Ishikawa (cell line): ENCODE measurements around the gene GUSB.

Source experiments
- CEBPB ChIP-seq: IDR thresholded peaks from 2 replicates; pipeline ENCODE4 v1.6.1; 2012
- CREB1 ChIP-seq: IDR thresholded peaks from 2 replicates; pipeline ENCODE4 v1.6.1; 2012; ENCODE audit warnings: low read depth
- EGR1 ChIP-seq: IDR thresholded peaks from 2 replicates; pipeline ENCODE4 v1.6.1; 2012
- EP300 ChIP-seq: IDR thresholded peaks from 2 replicates; pipeline ENCODE4 v1.6.1; 2012; ENCODE audit warnings: borderline replicate concordance
- FOXM1 ChIP-seq: IDR thresholded peaks from 2 replicates; pipeline ENCODE4 v1.6.1; 2012; ENCODE audit warnings: low read depth, borderline replicate concordance
- MAX ChIP-seq: IDR thresholded peaks from 2 replicates; pipeline ENCODE4 v1.6.1; 2012
- NFIC ChIP-seq: IDR thresholded peaks from 2 replicates; pipeline ENCODE4 v1.6.1; 2012
- RAD21 ChIP-seq: IDR thresholded peaks from 2 replicates; pipeline ENCODE4 v1.6.1; 2012; ENCODE audit warnings: low read depth
- TAF1 ChIP-seq: IDR thresholded peaks from 2 replicates; pipeline ENCODE4 v1.6.1; 2012; ENCODE audit warnings: low read depth, mild to moderate bottlenecking
- TCF12 ChIP-seq: IDR thresholded peaks from 2 replicates; pipeline ENCODE4 v1.6.1; 2012; ENCODE audit warnings: low read depth
- TEAD4 ChIP-seq: IDR thresholded peaks from 2 replicates; pipeline ENCODE4 v1.6.1; 2012
- USF1 ChIP-seq: IDR thresholded peaks from 2 replicates; pipeline ENCODE4 v1.6.1; 2012
- YY1 ChIP-seq: IDR thresholded peaks from 2 replicates; pipeline ENCODE4 v1.6.1; 2012; ENCODE audit warnings: low read depth
- ZBTB7A ChIP-seq: IDR thresholded peaks from 2 replicates; pipeline ENCODE4 v1.6.1; 2012; ENCODE audit warnings: low read depth
- TF ChIP-seq, protein P1 (sequence below): IDR thresholded peaks from 2 replicates; pipeline ENCODE4 v1.6.1; 2012; ENCODE audit warnings: low read depth, mild to moderate bottlenecking

GUSB gene

GRCh38 chr7:65972976-65973375 lies 9.0 kb downstream of the GUSB start:
- no peak for TF ChIP-seq NFIC
- no peak for TF ChIP-seq CEBPB

DNA sequence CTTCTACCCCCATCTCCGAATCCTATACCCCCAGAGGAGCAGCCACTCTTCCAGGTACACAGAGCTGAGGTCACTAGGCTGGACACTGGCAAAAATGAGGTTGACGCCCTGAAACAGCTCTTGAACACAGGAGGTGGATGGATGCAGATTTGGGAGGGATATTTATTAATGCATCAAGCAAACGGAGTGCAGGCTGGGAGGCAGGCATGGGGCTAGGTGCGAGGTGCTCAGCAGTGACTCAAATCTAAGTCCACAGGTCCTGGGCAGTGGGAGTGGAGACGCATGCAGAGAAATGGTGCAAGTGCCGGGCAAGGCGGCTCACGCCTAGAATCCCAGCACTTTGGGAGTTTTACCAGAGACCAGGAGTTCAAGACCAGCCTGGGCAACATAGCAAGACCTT lies 11.0 kb downstream of the GUSB start:
- TF ChIP-seq NFIC (no peak), MAX (no peak), ZBTB7A (no peak), EGR1 (no peak), TEAD4 (no peak), TAF1 (no peak), TCF12 (no peak), CREB1 (no peak), USF1 (no peak), FOXM1 (no peak), YY1 (no peak), EP300 (no peak), RAD21 (no peak), CEBPB (no peak)
- TF ChIP-seq, protein P1, sequence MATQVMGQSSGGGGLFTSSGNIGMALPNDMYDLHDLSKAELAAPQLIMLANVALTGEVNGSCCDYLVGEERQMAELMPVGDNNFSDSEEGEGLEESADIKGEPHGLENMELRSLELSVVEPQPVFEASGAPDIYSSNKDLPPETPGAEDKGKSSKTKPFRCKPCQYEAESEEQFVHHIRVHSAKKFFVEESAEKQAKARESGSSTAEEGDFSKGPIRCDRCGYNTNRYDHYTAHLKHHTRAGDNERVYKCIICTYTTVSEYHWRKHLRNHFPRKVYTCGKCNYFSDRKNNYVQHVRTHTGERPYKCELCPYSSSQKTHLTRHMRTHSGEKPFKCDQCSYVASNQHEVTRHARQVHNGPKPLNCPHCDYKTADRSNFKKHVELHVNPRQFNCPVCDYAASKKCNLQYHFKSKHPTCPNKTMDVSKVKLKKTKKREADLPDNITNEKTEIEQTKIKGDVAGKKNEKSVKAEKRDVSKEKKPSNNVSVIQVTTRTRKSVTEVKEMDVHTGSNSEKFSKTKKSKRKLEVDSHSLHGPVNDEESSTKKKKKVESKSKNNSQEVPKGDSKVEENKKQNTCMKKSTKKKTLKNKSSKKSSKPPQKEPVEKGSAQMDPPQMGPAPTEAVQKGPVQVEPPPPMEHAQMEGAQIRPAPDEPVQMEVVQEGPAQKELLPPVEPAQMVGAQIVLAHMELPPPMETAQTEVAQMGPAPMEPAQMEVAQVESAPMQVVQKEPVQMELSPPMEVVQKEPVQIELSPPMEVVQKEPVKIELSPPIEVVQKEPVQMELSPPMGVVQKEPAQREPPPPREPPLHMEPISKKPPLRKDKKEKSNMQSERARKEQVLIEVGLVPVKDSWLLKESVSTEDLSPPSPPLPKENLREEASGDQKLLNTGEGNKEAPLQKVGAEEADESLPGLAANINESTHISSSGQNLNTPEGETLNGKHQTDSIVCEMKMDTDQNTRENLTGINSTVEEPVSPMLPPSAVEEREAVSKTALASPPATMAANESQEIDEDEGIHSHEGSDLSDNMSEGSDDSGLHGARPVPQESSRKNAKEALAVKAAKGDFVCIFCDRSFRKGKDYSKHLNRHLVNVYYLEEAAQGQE: no peak

- TF ChIP-seq EP300: no peak
- no peak for TF ChIP-seq MAX
- TF ChIP-seq YY1: no peak
These were observed 13.5 kb downstream of the GUSB start for GRCh38 chr7:65968256-65969185.

GRCh38 chr7:65967361-65968155 lies 14.5 kb downstream of the GUSB start:
- no peak for TF ChIP-seq CREB1
- no peak for TF ChIP-seq RAD21
- TF ChIP-seq FOXM1: no peak

DNA sequence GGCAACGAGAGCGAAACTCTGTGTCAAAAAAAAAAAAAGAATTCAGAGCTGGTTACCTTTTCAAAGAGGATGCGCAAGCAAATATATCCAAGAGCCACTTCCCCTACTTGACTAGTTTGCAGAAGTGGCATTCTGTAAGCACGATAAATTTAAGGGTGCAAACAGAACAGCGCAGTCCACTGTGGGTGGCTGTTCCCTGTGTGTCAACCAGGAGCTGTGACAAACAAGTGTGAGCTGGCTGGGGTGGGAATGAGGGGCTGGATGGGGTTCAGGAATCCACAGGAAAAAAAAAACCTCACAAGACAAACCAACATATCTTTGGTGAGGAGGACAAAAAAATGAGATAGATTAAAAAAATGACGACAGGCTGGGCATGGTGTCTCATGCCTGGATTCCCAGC lies 15.9 kb downstream of the GUSB start:
- TF ChIP-seq TCF12 (no peak), ZBTB7A (no peak)

DNA sequence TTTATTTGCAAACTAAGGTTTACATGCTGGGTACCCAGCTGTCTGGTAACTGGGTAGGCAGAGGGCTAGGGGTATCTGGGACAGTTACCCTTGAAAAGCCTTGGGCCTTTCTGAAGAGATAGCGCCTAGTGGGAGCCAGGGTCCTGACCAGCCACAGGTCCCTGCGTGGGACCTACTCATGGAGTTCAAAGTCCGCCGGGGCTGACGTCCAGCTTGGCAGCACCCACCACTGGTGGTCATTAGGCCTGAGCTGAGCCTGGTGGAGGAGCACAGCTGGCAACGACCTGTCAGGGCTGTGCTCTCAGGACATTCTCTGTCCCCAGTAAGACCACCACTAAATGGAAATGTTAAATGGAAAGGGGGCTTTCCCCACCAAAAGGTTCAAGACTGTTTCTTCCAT lies 20.0 kb downstream of the GUSB start:
- TF ChIP-seq EP300: no peak

- TF ChIP-seq EP300 (no peak), NFIC (no peak), MAX (no peak), RAD21 (no peak), TCF12 (no peak), TAF1 (no peak), FOXM1 (no peak), USF1 (no peak), EGR1 (no peak), TEAD4 (no peak)
These were observed 21.5 kb downstream of the GUSB start for GRCh38 chr7:65960351-65961074.

- TF ChIP-seq ZBTB7A (no peak), CREB1 (no peak), NFIC (no peak), MAX (no peak), EP300 (no peak), USF1 (no peak), YY1 (no peak), TCF12 (no peak), RAD21 (no peak)
These were observed 26.3 kb downstream of the GUSB start for GRCh38 chr7:65955718-65956117.
